Lung (tissue), 12 donors: ENCODE measurements around the gene COPA. TPM values are rescaled to one million over a fixed set of nuclear protein-coding genes. Genes with fewer than 3 reads are reported as not detected.

Experiments
- ATAC-seq: fragments of 200-7000 bp; cut with Tn5 transposase; one replicate; pipeline ENCODE4 v1.9.1; 2020; ENCODE audit warnings: moderate number of reproducible peaks; ENCODE audit not compliant: insufficient read depth, low FRiP score
- DNase-seq, 3 donors: peaks; one replicate each; pipeline ENCODE4 v3.0.0-alpha.2; 2013 to 2017
- H3K27ac ChIP-seq, 2 donors: one replicate each; pipeline ENCODE4 v1.5.1; 2013; ENCODE audit warnings: mild to moderate bottlenecking in 2 of 2, moderate library complexity in 2 of 2, control low read depth in 1 of 2, inconsistent platforms in 1 of 2, low read depth in 1 of 2, low read length in 1 of 2
- H3K27me3 ChIP-seq, 3 donors: one replicate each; pipeline ENCODE4 v1.5.1; 2013; ENCODE audit warnings: low read length in 2 of 3; ENCODE audit not compliant: control insufficient read depth in 3 of 3, insufficient read depth in 3 of 3
- H3K36me3 ChIP-seq, 4 donors: one replicate each; pipeline ENCODE4 v1.5.1; 2013; ENCODE audit warnings: low read length in 4 of 4, mild to moderate bottlenecking in 1 of 4, moderate library complexity in 1 of 4; ENCODE audit not compliant: control insufficient read depth in 4 of 4, insufficient read depth in 4 of 4
- H3K4me1 ChIP-seq, 5 donors: one replicate each; pipeline ENCODE4 v1.5.1; 2013; ENCODE audit warnings: low read length in 5 of 5, mild to moderate bottlenecking in 2 of 5, moderate library complexity in 1 of 5; ENCODE audit not compliant: control insufficient read depth in 5 of 5, insufficient read depth in 5 of 5
- H3K4me3 ChIP-seq: one replicate; pipeline ENCODE4 v1.5.1; 2013; ENCODE audit warnings: mild to moderate bottlenecking, control low read depth, moderate library complexity
- H3K9ac ChIP-seq, 2 donors: one replicate each; pipeline ENCODE4 v1.5.1; 2013; ENCODE audit warnings: low read length in 2 of 2, control low read depth in 1 of 2; ENCODE audit not compliant: insufficient read depth in 1 of 2
- H3K9me3 ChIP-seq, 4 donors: one replicate each; pipeline ENCODE4 v1.5.1; 2013; ENCODE audit warnings: low read length in 3 of 4, mild to moderate bottlenecking in 1 of 4, moderate library complexity in 1 of 4; ENCODE audit not compliant: control insufficient read depth in 4 of 4, insufficient read depth in 3 of 4
- CTCF ChIP-seq: IDR thresholded peaks from 2 replicates; pipeline ENCODE4 v1.5.1; 2012; ENCODE audit warnings: mild to moderate bottlenecking; ENCODE audit errors: control extremely low read depth, extremely low read depth
- WGBS, 2 donors: extraction: QIAGEN DNeasy Blood & Tissue Kit; methylation state at CpG; one replicate each; pipeline ENCODE4 v1.1.7; 2013; 5-methylcytosine and 5-hydroxymethylcytosine counted together
- polyA plus RNA-seq, 2 donors: library from polyadenylated mRNA; stranded (reverse); fragments of 200-250 nt; gene quantifications; one replicate each; pipeline ENCODE4 v1.2.1, GENCODE V29; 2013
- total RNA-seq, 2 donors: library from RNA; depleted of rRNA in 1 of 2; stranded (reverse); fragments of >200 nt in 1 of 2; gene quantifications; one replicate each; pipeline ENCODE4 v1.2.1, GENCODE V29; 2014 to 2021
- donor health status: control.
- donor health status: control.
- donor health status: Bipolar disorder and iron deficiency.
- donor health status: healthy.
- donor health status: DM: yes; HTN: yes; CAD: no.

COPA gene
- total and polyA plus RNA-seq, 4 donors, result 64.6 to 159 (median 125) TPM

- H3K4me1 ChIP-seq, result no peaks in the 10 kb centered on the region
- H3K36me3 ChIP-seq, result peaks cover 41 to 68% (median 60%) of the 10 kb centered on the region in 4 donors
- H3K4me3 ChIP-seq, result no peak overlapping the region
- no peak overlapping the region for H3K9ac ChIP-seq
- 43 to 52% methylated on average over 1 of the region's 1 CpG for WGBS, 2 donors
- no peaks in the 10 kb centered on the region for H3K9me3 ChIP-seq
- ATAC-seq (no peak), DNase-seq (no peak)
- H3K27ac ChIP-seq, result no peak overlapping the region
- no peak for TF ChIP-seq CTCF
- no peaks in the 10 kb centered on the region for H3K27me3 ChIP-seq
Observed at GRCh38 chr1:160309571-160309970, 33.5 kb downstream of the COPA start.

- Histone ChIP-seq H3K9ac (no peak overlapping the region), H3K4me3 (no peak overlapping the region), H3K36me3 (peaks cover 39 to 65% (median 59%) of the 10 kb centered on the region in 4 donors), H3K27me3 (no peaks in the 10 kb centered on the region), H3K9me3 (no peaks in the 10 kb centered on the region), H3K4me1 (no peaks in the 10 kb centered on the region), H3K27ac (no peak overlapping the region)
- ATAC-seq (no peak), DNase-seq (no peak)
- TF ChIP-seq CTCF, result no peak
Observed at GRCh38 chr1:160309185-160309557, 33.9 kb downstream of the COPA start.

GRCh38 chr1:160308451-160309184 lies 34.4 kb downstream of the COPA start:
- 82 to 84% methylated on average over 4 of the region's 4 CpGs for WGBS, 2 donors
- Histone ChIP-seq H3K27ac (no peak overlapping the region), H3K4me3 (no peak overlapping the region), H3K9ac (no peak overlapping the region), H3K27me3 (no peaks in the 10 kb centered on the region), H3K9me3 (no peaks in the 10 kb centered on the region), H3K36me3 (peaks cover 39 to 64% (median 58%) of the 10 kb centered on the region in 4 donors), H3K4me1 (no peaks in the 10 kb centered on the region)
- DNase-seq (no peak), ATAC-seq (no peak)
- TF ChIP-seq CTCF, result no peak
